ENCODE measurements around the gene GUCY1A2. TPM values are rescaled to one million over a fixed set of nuclear protein-coding genes. Genes with fewer than 3 reads are reported as not detected.

GUCY1A2 gene
- total and polyA plus RNA-seq, 2 donors from 2014 or later = 0.75 to 16.1 TPM

DNA sequence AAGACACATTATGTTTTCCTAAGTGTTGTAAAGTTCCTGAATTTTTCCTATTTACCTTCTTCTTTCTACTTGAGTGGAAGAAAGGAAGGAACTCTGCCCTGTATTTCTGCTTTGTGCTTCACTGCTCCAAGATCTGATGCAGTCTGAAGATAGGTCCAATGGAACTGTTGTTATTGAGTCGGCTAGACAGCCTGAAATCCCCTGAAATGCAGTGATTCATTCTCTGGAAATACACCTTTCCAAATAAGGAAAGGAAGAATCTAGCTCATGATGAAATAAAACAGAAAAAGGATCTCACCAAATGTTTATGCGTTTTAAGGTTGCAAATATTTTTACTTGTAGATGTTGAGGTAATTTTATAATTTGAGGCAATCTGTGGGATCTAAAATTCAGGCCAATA, 322.8 kb downstream of the GUCY1A2 start:
- Histone ChIP-seq H3K4me1 (ENCODE audit: control insufficient read depth in 2 of 3, insufficient read depth in 2 of 3, low read depth in 1 of 3, low read length in 3 of 3) (no peaks in the 10 kb centered on the region), H3K27me3 (ENCODE audit: control insufficient read depth, insufficient read depth, low read length) (no peaks in the 10 kb centered on the region), H3K4me3 (ENCODE audit: low read length in 3 of 3) (no peak overlapping the region), H3K27ac (ENCODE audit: low read depth in 2 of 2, low read length in 2 of 2) (no peak overlapping the region), H3K9ac (ENCODE audit: low read length in 3 of 3) (no peak overlapping the region), H3K36me3 (ENCODE audit: control insufficient read depth in 2 of 3, insufficient read depth in 3 of 3, low read length in 3 of 3) (no peaks in the 10 kb centered on the region), H3K9me3 (ENCODE audit: control insufficient read depth in 2 of 3, insufficient read depth in 1 of 3, low read length in 3 of 3) (no peaks in the 10 kb centered on the region)
- DNase-seq (no peak), FAIRE-seq (no peak)
- intact Hi-C loops (cut with DNase I) = no loop called here
- TF ChIP-seq, protein P1, sequence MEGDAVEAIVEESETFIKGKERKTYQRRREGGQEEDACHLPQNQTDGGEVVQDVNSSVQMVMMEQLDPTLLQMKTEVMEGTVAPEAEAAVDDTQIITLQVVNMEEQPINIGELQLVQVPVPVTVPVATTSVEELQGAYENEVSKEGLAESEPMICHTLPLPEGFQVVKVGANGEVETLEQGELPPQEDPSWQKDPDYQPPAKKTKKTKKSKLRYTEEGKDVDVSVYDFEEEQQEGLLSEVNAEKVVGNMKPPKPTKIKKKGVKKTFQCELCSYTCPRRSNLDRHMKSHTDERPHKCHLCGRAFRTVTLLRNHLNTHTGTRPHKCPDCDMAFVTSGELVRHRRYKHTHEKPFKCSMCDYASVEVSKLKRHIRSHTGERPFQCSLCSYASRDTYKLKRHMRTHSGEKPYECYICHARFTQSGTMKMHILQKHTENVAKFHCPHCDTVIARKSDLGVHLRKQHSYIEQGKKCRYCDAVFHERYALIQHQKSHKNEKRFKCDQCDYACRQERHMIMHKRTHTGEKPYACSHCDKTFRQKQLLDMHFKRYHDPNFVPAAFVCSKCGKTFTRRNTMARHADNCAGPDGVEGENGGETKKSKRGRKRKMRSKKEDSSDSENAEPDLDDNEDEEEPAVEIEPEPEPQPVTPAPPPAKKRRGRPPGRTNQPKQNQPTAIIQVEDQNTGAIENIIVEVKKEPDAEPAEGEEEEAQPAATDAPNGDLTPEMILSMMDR (IDR thresholded peaks at IDR 0.05; ENCODE audit: borderline replicate concordance, extremely low read depth, insufficient read depth) = no peak

DNA sequence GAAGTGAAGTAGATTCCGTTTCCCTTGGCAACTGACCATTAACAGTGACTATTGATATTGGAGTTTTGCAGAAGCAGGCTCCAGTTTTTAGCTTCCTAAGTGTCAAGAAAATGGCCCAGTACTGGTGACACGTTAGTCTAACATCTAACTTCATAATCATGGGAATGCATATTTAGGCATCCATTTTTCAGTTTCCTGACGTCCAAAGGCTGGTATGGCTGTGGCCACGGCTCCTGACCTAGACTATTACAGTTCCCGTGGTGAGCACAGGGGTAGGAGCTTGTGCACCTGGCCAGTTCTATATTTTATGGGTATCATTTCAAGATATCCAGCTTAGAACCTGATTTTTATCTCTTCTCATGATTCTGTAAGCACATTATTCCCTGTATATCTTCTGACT, 323.8 kb downstream of the GUCY1A2 start:
- H3K4me1 ChIP-seq (ENCODE audit: control insufficient read depth in 2 of 3, insufficient read depth in 2 of 3, low read depth in 1 of 3, low read length in 3 of 3) = no peaks in the 10 kb centered on the region
- no peaks in the 10 kb centered on the region for H3K27me3 ChIP-seq (ENCODE audit: control insufficient read depth, insufficient read depth, low read length)
- H3K36me3 ChIP-seq (ENCODE audit: control insufficient read depth in 2 of 3, insufficient read depth in 3 of 3, low read length in 3 of 3) = no peaks in the 10 kb centered on the region
- TF ChIP-seq, protein P1 (IDR thresholded peaks at IDR 0.05; ENCODE audit: borderline replicate concordance, extremely low read depth, insufficient read depth) = no peak
- intact Hi-C loops (cut with DNase I) = no loop called here
- no peak for FAIRE-seq
- H3K9me3 ChIP-seq (ENCODE audit: control insufficient read depth in 2 of 3, insufficient read depth in 1 of 3, low read length in 3 of 3) = no peaks in the 10 kb centered on the region
- H3K4me3 ChIP-seq (ENCODE audit: low read length in 3 of 3) = no peak overlapping the region
- DNase-seq = no peak
- no peak overlapping the region for H3K9ac ChIP-seq (ENCODE audit: low read length in 3 of 3)
- no peak overlapping the region for H3K27ac ChIP-seq (ENCODE audit: low read depth in 2 of 2, low read length in 2 of 2)

DNA sequence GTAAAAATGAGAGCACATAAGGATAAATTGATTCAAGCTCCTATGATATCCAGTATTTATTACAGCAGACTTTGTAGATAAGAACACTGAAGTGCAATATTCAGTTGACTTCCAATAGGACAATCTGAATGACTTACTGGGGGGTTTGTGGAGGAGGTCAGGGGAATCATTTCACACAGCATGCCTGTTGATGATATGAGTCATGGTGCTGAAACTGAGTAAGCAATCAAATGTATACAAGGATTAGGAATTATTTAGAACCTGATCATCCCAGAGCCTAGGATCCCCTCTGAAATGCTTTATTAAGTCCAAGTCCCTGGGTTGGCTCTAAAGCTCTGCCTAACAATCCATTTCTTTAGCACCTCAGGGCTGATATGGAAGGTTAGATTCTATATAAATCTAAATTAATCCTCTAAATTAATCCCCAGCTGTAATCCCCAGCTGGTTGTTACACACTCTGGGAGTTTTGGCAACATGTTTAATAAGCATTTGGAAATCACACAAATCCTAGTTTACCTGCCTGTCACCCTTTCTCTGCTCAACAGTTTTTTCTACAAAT, 326.4 kb downstream of the GUCY1A2 start:
- FAIRE-seq (no peak), DNase-seq (no peak)
- H3K4me1 ChIP-seq (ENCODE audit: control insufficient read depth in 2 of 3, insufficient read depth in 2 of 3, low read depth in 1 of 3, low read length in 3 of 3) = no peaks in the 10 kb centered on the region
- H3K4me3 ChIP-seq (ENCODE audit: low read length in 3 of 3) = no peak overlapping the region
- H3K27ac ChIP-seq (ENCODE audit: low read depth in 2 of 2, low read length in 2 of 2) = no peak overlapping the region
- H3K9ac ChIP-seq (ENCODE audit: low read length in 3 of 3) = no peak overlapping the region
- intact Hi-C loops (cut with DNase I) = no loop called here
- TF ChIP-seq, protein P1 (IDR thresholded peaks at IDR 0.05; ENCODE audit: borderline replicate concordance, extremely low read depth, insufficient read depth) = no peak
- no peaks in the 10 kb centered on the region for H3K9me3 ChIP-seq (ENCODE audit: control insufficient read depth in 2 of 3, insufficient read depth in 1 of 3, low read length in 3 of 3)
- H3K27me3 ChIP-seq (ENCODE audit: control insufficient read depth, insufficient read depth, low read length) = no peaks in the 10 kb centered on the region
- H3K36me3 ChIP-seq (ENCODE audit: control insufficient read depth in 2 of 3, insufficient read depth in 3 of 3, low read length in 3 of 3) = no peaks in the 10 kb centered on the region

DNA sequence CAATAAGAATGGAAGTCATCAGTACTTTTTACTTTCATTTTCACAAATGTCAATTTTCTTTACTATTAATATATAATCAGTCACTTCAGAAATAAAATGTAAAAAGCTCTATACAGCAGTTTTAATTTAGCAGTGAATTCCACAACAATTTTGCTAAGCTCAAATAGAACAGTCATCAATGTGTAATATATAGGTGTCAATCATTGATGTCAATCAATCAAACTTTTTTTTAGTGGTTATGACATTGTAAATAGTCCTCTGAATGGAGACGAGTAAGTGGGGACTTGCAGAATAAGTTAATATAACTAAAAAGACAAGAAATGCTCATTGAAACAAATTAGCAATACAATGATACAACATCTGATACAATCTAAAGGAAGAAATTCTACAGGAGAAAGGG, 327.4 kb downstream of the GUCY1A2 start:
- Histone ChIP-seq H3K27ac (ENCODE audit: low read depth in 2 of 2, low read length in 2 of 2) (no peak overlapping the region), H3K9me3 (ENCODE audit: control insufficient read depth in 2 of 3, insufficient read depth in 1 of 3, low read length in 3 of 3) (no peaks in the 10 kb centered on the region), H3K4me1 (ENCODE audit: control insufficient read depth in 2 of 3, insufficient read depth in 2 of 3, low read depth in 1 of 3, low read length in 3 of 3) (no peaks in the 10 kb centered on the region), H3K36me3 (ENCODE audit: control insufficient read depth in 2 of 3, insufficient read depth in 3 of 3, low read length in 3 of 3) (no peaks in the 10 kb centered on the region), H3K4me3 (ENCODE audit: low read length in 3 of 3) (no peak overlapping the region), H3K27me3 (ENCODE audit: control insufficient read depth, insufficient read depth, low read length) (no peaks in the 10 kb centered on the region), H3K9ac (ENCODE audit: low read length in 3 of 3) (no peak overlapping the region)
- intact Hi-C loops (cut with DNase I) = no loop called here
- FAIRE-seq (no peak), DNase-seq (no peak)
- TF ChIP-seq, protein P1 (IDR thresholded peaks at IDR 0.05; ENCODE audit: borderline replicate concordance, extremely low read depth, insufficient read depth) = no peak
